ENCODE results near the gene ZFYVE19. TPM values are rescaled to one million over a fixed set of nuclear protein-coding genes. Genes with fewer than 3 reads are reported as not detected.

Gene ZFYVE19
- 32.3 and 47.5 TPM in 2 replicates for total RNA-seq

- peak; percentile 99 for DNase-seq
Measured at GRCh38 chr15:40807028-40807887, at the start of gene ZFYVE19, which contains the start of gene DNAJC17. TSS of gene ZFYVE19 (plus strand) at chr15:40807089. CDS start at chr15:40807590, 501 bp downstream. TSS of gene DNAJC17 (minus strand) at chr15:40807473. CDS start at chr15:40807446, 27 bp downstream.

- no peak for DNase-seq
Measured at GRCh38 chr15:40759961-40760360, 46.9 kb upstream of the ZFYVE19 start.

- DNase-seq: peak; percentile 71
Measured at GRCh38 chr15:40762919-40763800, 43.7 kb upstream of the ZFYVE19 start.

GRCh38 chr15:40763801-40764628 is 42.9 kb upstream of the ZFYVE19 start, which contains the start of gene GCHFR:
TSS of gene GCHFR (plus strand) at chr15:40764068. CDS start at chr15:40764181, 113 bp downstream.
- peak; percentile 79 for DNase-seq

GRCh38 chr15:40764629-40765103 is 42.2 kb upstream of the ZFYVE19 start:
- no peak for DNase-seq

- no peak for DNase-seq
Measured at GRCh38 chr15:40766194-40766815, 40.6 kb upstream of the ZFYVE19 start.

GRCh38 chr15:40766906-40767837 is 39.7 kb upstream of the ZFYVE19 start:
- peak; percentile 51 for DNase-seq

- no peak for DNase-seq
Measured at GRCh38 chr15:40767838-40768500, 38.9 kb upstream of the ZFYVE19 start.

- DNase-seq: peak; percentile 45
Measured at GRCh38 chr15:40768521-40769273, 38.2 kb upstream of the ZFYVE19 start.

- DNase-seq: peak; percentile 77
Measured at GRCh38 chr15:40769274-40770146, 37.4 kb upstream of the ZFYVE19 start, which contains the start of gene C15orf62. TSS of gene C15orf62 (plus strand) at chr15:40769980. CDS start at chr15:40770496, 516 bp downstream.

- peak; percentile 35 for DNase-seq
Measured at GRCh38 chr15:40770147-40770721, 36.7 kb upstream of the ZFYVE19 start.

GRCh38 chr15:40771242-40771641 is 35.6 kb upstream of the ZFYVE19 start:
- no peak for DNase-seq

GRCh38 chr15:40772014-40772413 is 34.9 kb upstream of the ZFYVE19 start:
- no peak for DNase-seq

GRCh38 chr15:40773496-40773895 is 33.4 kb upstream of the ZFYVE19 start:
- DNase-seq: no peak

- no peak for DNase-seq
Measured at GRCh38 chr15:40773902-40774301, 33.0 kb upstream of the ZFYVE19 start.

- no peak for DNase-seq
Measured at GRCh38 chr15:40775007-40775406, 31.9 kb upstream of the ZFYVE19 start.

GRCh38 chr15:40775740-40776536 is 31.0 kb upstream of the ZFYVE19 start:
- no peak for DNase-seq

All from dermis blood vessel endothelial cell (primary cell).